T1000 (cell line): ENCODE results near the gene UBXN7.
A peak's percentile ranks its signal among the peaks of the same experiment; 100 is the strongest.
"Not testable (repeated sequence)": the region's sequence is repeated elsewhere in the genome, so short reads cannot be mapped to it uniquely, and the experiment has no call there.

ENCODE experiments used
- DNase-seq: peaks from one replicate; lab custom pipeline; 2025; ENCODE audit warnings: mixed read lengths; lab: John Stamatoyannopoulos, UW

UBXN7 gene

DNA sequence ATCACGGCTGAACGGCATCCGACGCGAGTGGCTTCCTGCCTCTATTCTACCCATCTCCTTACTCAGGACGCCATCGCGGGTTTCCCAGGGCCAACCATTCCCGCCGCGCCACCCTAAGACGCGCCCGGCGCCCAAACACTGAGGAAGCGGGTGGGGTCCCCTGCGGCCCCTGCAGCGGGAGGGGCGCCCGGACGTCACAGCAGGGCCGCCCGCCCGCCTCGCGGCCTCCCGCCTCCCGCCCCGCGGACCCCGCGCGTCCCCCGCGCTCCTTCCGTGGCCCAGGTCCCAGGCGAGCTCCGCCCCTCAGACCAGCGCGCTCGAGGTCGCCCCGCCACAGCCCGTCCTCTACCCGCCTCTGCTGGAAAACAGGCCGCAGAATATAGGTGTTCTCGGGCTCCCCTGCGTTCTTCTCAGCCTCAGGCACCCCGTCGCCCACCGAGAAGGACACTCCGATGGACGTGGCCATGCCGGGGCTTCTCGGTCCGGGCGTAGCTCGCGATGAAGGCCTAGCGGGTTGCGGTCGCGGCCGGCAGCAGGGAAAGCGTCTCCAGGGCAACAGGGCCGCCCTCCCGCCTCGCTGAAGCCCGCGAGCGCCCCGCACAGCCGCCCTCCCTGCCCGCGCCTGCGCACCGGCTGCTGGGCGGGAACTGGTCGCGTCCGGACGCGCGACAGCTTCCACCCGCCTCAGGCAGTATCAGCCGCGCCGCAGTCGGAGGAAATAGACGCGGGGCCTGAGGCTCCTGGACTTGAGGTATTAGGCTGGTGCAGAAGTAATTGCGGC lies 114.3 kb downstream of the UBXN7 start, which contains the start of gene DYNLT2B:
TSS of gene DYNLT2B (minus strand) at position 554 of the 781 bp plus-strand sequence. CDS start at position 466, 88 bp downstream.
- peak; percentile 78 for DNase-seq

DNA sequence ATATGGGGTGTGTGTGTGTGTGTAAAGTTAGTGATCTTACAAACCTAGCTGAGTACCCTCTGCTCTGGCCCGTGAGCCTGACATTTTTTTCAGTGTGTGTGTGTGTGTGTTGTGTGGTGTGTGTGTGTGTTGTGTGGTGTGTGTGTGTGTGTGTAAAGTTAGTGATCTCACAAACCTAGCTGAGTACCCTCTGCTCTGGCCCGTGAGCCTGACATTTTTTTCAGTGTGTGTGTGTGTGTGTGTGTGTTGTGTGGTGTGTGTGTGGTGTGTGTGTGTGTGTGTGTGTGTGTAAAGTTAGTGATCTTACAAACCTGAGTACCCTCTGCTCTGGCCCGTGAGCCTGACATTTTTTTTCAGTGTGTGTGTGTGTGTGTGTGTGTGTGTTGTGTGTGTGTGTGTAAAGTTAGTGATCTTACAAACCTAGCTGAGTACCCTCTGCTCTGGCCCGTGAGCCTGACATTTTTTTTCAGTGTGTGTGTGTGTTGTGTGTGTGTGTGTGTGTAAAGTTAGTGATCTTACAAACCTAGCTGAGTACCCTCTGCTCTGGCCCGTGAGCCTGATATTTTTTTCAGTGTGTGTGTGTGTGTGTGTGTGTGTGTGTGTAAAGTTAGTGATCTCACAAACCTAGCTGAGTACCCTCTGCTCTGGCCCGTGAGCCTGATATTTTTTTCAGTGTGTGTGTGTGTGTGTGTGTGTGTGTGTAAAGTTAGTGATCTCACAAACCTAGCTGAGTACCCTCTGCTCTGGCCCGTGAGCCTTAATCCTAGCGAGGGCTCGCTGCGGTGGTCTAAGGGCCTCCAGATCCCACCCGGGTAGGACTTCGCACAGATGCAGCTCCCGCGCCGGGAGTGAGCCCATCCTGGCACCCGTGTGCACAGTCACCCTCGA lies 115.2 kb downstream of the UBXN7 start:
- not testable (repeated sequence) for DNase-seq

DNA sequence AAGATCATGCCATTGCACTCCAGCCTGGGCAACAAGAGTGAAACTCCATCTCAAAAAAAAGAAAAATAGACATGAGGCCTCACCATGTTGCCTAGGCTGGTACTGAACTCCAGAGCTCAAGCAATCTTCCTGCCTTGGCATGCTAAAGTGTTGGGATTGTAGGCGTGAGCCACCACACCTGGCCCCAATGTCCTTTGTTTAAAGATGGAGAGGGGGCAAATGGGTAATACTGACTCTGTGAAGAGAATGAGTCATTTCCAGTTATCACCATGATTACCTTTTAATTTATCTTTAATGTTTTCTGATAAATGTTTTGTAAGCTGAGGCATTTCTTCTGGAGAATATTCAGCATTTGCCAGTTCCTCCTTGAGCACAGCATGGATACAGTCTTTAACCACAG lies 116.4 kb downstream of the UBXN7 start:
- no peak for DNase-seq

DNA sequence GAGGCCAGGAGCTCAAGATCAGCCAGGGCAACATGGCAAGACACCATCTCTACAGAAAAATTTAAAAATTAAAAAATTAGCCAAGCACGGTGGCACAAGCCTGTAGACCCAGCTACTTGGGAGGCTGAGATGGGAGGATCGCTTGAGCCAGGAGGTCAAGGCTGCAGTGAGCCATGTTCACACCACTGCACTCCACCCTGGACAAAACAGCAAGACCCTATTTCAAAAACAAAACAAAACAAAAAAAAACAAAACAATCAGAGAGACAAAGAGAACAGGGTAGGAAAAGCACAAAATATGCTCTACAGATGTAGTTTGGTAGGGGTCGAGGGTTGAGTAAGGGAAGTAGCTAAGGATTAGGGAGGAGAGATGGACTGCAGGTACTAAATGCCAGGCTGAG lies 117.6 kb downstream of the UBXN7 start:
- no peak for DNase-seq

DNA sequence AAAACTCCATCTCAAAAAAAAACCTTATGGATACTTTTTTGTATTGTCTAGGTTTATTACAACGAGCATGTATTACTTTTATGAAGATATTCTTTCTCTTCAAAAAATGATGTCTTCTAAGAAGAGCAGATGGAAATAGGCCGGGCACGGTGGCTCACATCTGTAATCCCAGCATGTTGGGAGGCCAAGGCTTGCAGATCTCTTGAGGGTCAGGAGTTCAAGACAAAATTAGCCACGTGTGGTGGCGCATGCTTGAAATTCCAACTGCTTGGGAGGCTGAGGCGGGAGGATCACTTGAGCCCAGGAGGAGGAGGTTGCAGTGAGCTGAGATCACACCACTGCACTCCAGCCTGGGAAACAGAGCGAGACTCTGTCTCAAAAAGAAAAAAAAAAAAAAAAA lies 118.1 kb downstream of the UBXN7 start:
- DNase-seq: not testable (repeated sequence)

DNA sequence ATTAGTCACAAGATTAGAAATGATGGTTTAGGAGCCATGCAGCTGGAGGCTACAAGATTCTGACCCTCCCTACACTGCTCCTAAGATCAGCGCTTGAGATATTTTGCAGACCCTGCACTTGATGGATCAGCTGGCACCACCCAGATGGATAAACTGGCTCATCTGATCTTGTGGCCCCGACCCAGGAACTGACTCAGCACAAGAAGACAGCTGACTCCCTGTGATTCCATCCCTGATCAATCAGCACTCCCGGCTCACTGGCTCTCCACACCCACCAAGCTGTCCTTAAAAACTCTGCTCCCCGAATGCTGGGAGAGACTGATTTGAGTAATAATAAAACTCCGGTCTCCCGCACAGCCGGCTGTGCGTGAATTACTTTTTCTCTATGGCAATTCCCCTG lies 129.3 kb downstream of the UBXN7 start:
- not testable (repeated sequence) for DNase-seq

DNA sequence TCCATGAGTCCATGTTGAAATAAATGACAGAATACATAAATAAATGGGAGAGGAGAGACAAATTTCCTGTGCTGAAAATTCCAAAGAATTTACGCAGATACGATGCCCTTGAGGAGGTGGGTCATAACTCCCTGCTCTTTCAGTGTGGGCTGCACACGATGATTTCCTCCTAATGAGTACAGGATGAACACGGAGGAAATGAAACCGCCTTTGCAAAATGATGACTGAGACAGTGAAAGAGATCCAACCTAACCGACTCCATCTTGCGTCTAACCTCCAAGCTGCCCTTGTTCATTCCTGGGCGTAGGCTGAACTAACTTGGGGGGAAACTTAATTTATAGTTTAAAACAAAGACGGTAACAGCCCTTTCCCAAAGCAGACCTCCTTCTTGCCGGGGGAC lies 129.7 kb downstream of the UBXN7 start:
- not testable (repeated sequence) for DNase-seq

DNA sequence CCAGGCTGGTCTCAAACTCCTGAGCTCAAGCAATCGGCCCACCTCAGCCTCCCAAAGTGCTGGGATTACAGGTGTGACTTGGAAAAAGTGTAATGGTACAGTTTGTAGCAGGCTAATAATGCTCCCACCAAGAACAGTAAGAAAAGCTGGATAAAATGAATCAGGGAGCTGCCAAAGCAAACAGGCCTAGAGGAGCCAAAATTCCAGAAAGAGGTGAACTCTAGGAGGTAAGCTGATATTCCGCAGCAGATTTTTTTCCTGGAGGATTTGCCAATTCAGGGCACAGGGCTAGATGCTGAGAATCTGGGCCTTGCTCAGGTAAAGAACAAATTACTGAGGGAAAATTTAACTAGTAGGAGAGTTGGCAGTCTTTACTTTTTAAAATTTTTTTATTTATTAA lies 133.7 kb downstream of the UBXN7 start:
- DNase-seq: no peak
